GM12878 (cell line): ENCODE data around the gene SCYL1. TPM values are rescaled to one million over a fixed set of nuclear protein-coding genes. Genes with fewer than 3 reads are reported as not detected.

Experiments used
- ATAC-seq: fragments of 200-7000 bp; cut with Tn5 transposase; 3 replicates; pipeline ENCODE4 v1.9.1; 2020; ENCODE audit warnings: mild to moderate bottlenecking, moderate library complexity
- BruUV-seq: library from RNA; stranded (reverse); fragments of 400-500 nt; replicated peaks from 2 replicates; lab custom pipeline; 2021; lab: Mats Ljungman, UMichigan
- CTCF ChIA-PET: fragments of 300-600 bp; sonication (Branson Sonifier 250); formaldehyde crosslinking; extraction: SDS; loops from one replicate; lab custom pipeline; 2021; ENCODE audit warnings: inconsistent platforms; lab: Yijun Ruan, JAX
- POLR2A ChIA-PET: fragments of 350-600 bp; formaldehyde crosslinking; extraction: SDS; loops from one replicate; lab custom pipeline; 2021; ENCODE audit warnings: inconsistent platforms; lab: Charles Lee
- RAD21 ChIA-PET: fragments of 300-600 bp; sonication (Branson Sonifier 250); formaldehyde crosslinking; loops from one replicate; lab custom pipeline; 2023; ENCODE audit warnings: antibody characterized with exemption; ENCODE audit not compliant: unreplicated experiment; lab: Charles Lee
- SMC1A ChIA-PET: fragments of 300-600 bp; sonication (Branson Sonifier 250); formaldehyde crosslinking; loops from one replicate; lab custom pipeline; 2023; ENCODE audit not compliant: unreplicated experiment, uncharacterized antibody; lab: Charles Lee
- DNase-seq: peaks from one replicate; pipeline ENCODE4 v3.0.0-alpha.2; 2011; ENCODE audit warnings: low read depth, low spot score
- FAIRE-seq: peaks from 3 replicates; lab custom pipeline; 2011; peaks lifted over from hg19 to GRCh38; lab: Jason Lieb, UNC
- H2AFZ ChIP-seq: 2 replicates; pipeline ENCODE4 v1.6.0; 2011; ENCODE audit warnings: low read depth, low read length, control low read depth; ENCODE audit not compliant: control insufficient read depth
- H3K27ac ChIP-seq: 2 replicates; pipeline ENCODE4 v1.5.1; 2011; ENCODE audit warnings: control low read depth; ENCODE audit not compliant: control insufficient read depth, insufficient read depth
- H3K27me3 ChIP-seq, 2 experiments: replicated peaks in 1 of 2; 2 replicates each; pipeline versions ENCODE4 v1.6.0 to v1.6.1; 2011; ENCODE audit warnings: low read length in 1 of 2; ENCODE audit not compliant: control insufficient read depth in 2 of 2, insufficient read depth in 2 of 2
- H3K36me3 ChIP-seq, 2 experiments: 2 replicates each; pipeline ENCODE4 v1.5.1; 2011; ENCODE audit warnings: low read length in 1 of 2; ENCODE audit not compliant: control insufficient read depth in 2 of 2, insufficient read depth in 2 of 2
- H3K4me1 ChIP-seq: 2 replicates; pipeline ENCODE4 v1.6.1; 2011; ENCODE audit warnings: mild to moderate bottlenecking, low read length, moderate library complexity, mixed read lengths; ENCODE audit not compliant: control insufficient read depth, insufficient read depth
- H3K4me2 ChIP-seq: 2 replicates; pipeline ENCODE4 v1.6.0; 2011; ENCODE audit warnings: control low read depth; ENCODE audit not compliant: control insufficient read depth, insufficient read depth
- H3K4me3 ChIP-seq: fragments of 200-600 bp; sonication (generic); 2 replicates; pipeline ENCODE4 v1.5.1; 2016
- H3K79me2 ChIP-seq: 2 replicates; pipeline ENCODE4 v1.6.0; 2011; ENCODE audit warnings: low read length; ENCODE audit not compliant: control insufficient read depth, insufficient read depth
- H3K9ac ChIP-seq: 2 replicates; pipeline ENCODE4 v1.8.0; 2011; ENCODE audit warnings: low read length, control low read depth, mixed read lengths; ENCODE audit not compliant: control insufficient read depth, insufficient read depth
- H3K9me3 ChIP-seq: replicated peaks from 3 replicates; pipeline ENCODE4 v1.5.1; 2011; ENCODE audit warnings: mild to moderate bottlenecking, low read length; ENCODE audit not compliant: control insufficient read depth, insufficient read depth
- H4K20me1 ChIP-seq: 2 replicates; pipeline ENCODE4 v1.6.0; 2011; ENCODE audit not compliant: control insufficient read depth, insufficient read depth
- BACH1 ChIP-seq: fragments of 450-650 bp; IDR thresholded peaks from 2 replicates; pipeline ENCODE4 v1.6.1; 2017; ENCODE audit warnings: mild to moderate bottlenecking, borderline replicate concordance
- BCL11A ChIP-seq: IDR thresholded peaks from 2 replicates; pipeline ENCODE4 v1.6.1; 2011; ENCODE audit warnings: low read depth, low read length
- CREM ChIP-seq: IDR thresholded peaks from 2 replicates; pipeline ENCODE4 v1.6.1; 2014; ENCODE audit warnings: antibody characterized with exemption, low read depth
- ESRRA ChIP-seq: IDR thresholded peaks from 2 replicates; pipeline ENCODE4 v1.6.1; 2012; ENCODE audit warnings: mild to moderate bottlenecking, low read length, improper control_type of control experiment
- JUNB ChIP-seq: IDR thresholded peaks from 2 replicates; pipeline ENCODE4 v1.6.1; 2016; ENCODE audit warnings: antibody characterized with exemption, mild to moderate bottlenecking
- KDM1A ChIP-seq: fragments of 200-600 bp; sonication (generic); IDR thresholded peaks from 2 replicates; pipeline ENCODE4 v1.6.1; 2016; ENCODE audit warnings: borderline replicate concordance
- MEF2B ChIP-seq: fragments of 450-650 bp; IDR thresholded peaks from 2 replicates; pipeline ENCODE4 v1.6.1; 2018; ENCODE audit warnings: mild to moderate bottlenecking, moderate library complexity; ENCODE audit not compliant: partially characterized antibody, poor library complexity, severe bottlenecking
- NFYA ChIP-seq: IDR thresholded peaks from 2 replicates; pipeline ENCODE4 v1.6.1; 2011; ENCODE audit warnings: low read depth, mild to moderate bottlenecking, low read length, improper control_type of control experiment, borderline replicate concordance
- POLR2AphosphoS2 ChIP-seq: IDR thresholded peaks from 2 replicates; pipeline ENCODE4 v1.6.1; 2011; ENCODE audit warnings: low read depth, mild to moderate bottlenecking, low read length, improper control_type of control experiment, moderate library complexity
- SMARCA5 ChIP-seq: fragments of 450-650 bp; IDR thresholded peaks from 2 replicates; pipeline ENCODE4 v1.6.1; 2017; ENCODE audit warnings: mild to moderate bottlenecking
- WRNIP1 ChIP-seq: IDR thresholded peaks from 2 replicates; pipeline ENCODE4 v1.6.1; 2011; ENCODE audit warnings: low read depth, low read length, improper control_type of control experiment, borderline replicate concordance
- ZBTB4 ChIP-seq: fragments of 450-650 bp; formaldehyde crosslinking; IDR thresholded peaks from 2 replicates; pipeline ENCODE4 v1.4.0; 2022; ENCODE audit warnings: mild to moderate bottlenecking, moderate library complexity
- WGBS: methylation state at CpG from one replicate; pipeline ENCODE4 v1.1.6; 2016; ENCODE audit warnings: low lambda C conversion rate; ENCODE audit not compliant: insufficient replicate concordance, insufficient coverage; ENCODE audit errors: missing lambda C conversion rate; 5-methylcytosine and 5-hydroxymethylcytosine counted together
- in situ Hi-C: fragments of 300-500 bp; cut with MboI; formaldehyde crosslinking; loops from 9 replicates; pipeline ENCODE4 v1.14.3; 2018; ENCODE audit warnings: mixed read lengths
- intact Hi-C: fragments of 100-400 bp; cut with micrococcal nuclease; formaldehyde crosslinking; loops from one replicate; pipeline ENCODE4 v1.14.2; 2022; ENCODE audit not compliant: unreplicated experiment
- polyA plus RNA-seq, 11 experiments: library from polyadenylated mRNA; depleted of rRNA in 4 of 11; unstranded in 6 of 11; stranded (reverse) in 5 of 11; fragments of >200 nt; fragmentation: Nextera tagmentation in 4 of 11; fragmentation: Illumina TruSeq in 1 of 11; extraction: Ambion mirVana in 4 of 11; extraction: Trizol in 1 of 11; gene quantifications; 1 replicate in 1 of 11; 2 replicates in 10 of 11; pipeline versions ENCODE4 v1.2.1 to v1.2.3, GENCODE V29; 2011 to 2016; ENCODE audit warnings: inconsistent platforms in 2 of 11, missing spikeins in 2 of 11, low read depth in 1 of 11
- total RNA-seq, 4 experiments: library from RNA; depleted of rRNA in 3 of 4; stranded (reverse); fragments of >200 nt in 3 of 4; fragmentation: Illumina TruSeq in 1 of 4; extraction: Trizol in 1 of 4; gene quantifications; 2 replicates each; pipeline versions ENCODE4 v1.2.1 to v1.2.3, GENCODE V29; 2013 to 2021
- TF ChIP-seq, protein P1 (sequence below): IDR thresholded peaks from 2 replicates; pipeline ENCODE4 v1.6.1; 2012; ENCODE audit warnings: low read length, inconsistent platforms
- TF ChIP-seq, protein P2 (sequence below): fragments of 450-650 bp; formaldehyde crosslinking; IDR thresholded peaks from 2 replicates; pipeline ENCODE4 v1.5.0; 2022; ENCODE audit warnings: mild to moderate bottlenecking, missing genetic modification characterization

The SCYL1 gene
- total and polyA plus RNA-seq, 10 of the 15 experiments (the other 5 are each of a cell fraction or from before 2014, with no cell fraction given), result 0.80 to 82.7 (median 51.2) TPM

GRCh38 chr11:65554842-65555430 is 30.1 kb downstream of the SCYL1 start:
- in situ Hi-C loops, result no loop called here
- CTCF ChIA-PET, result interaction anchor here (0.6 to 1.6 kb wide), 2 partner anchors 14 to 822 kb away, joined by 3 to 4 read pairs; no protein-coding TSS in a partner anchor
- Histone ChIP-seq H3K4me1 (0 out of 2 replicates have a peak, but pooled peaks cover 2% of the 10 kb centered on the region), H3K79me2 (no peaks in the 10 kb centered on the region), H3K27ac (no peak overlapping the region), H3K4me2 (no peak overlapping the region), H2AFZ (no peak overlapping the region), H4K20me1 (no peaks in the 10 kb centered on the region), H3K36me3 (no peaks in the 10 kb centered on the region), H3K9ac (no peak overlapping the region), H3K27me3 (no peaks in the 10 kb centered on the region; a peak in 2 of 4 replicates), H3K4me3 (no peak overlapping the region), H3K9me3 (no peaks in the 10 kb centered on the region)
- ATAC-seq (no peak), DNase-seq (no peak), FAIRE-seq (no peak)
- POLR2A ChIA-PET, result interaction anchor here (0.7 kb wide), 1 partner anchor 10 kb away, joined by 3 read pairs; no protein-coding TSS in a partner anchor
- RAD21 ChIA-PET, result no interaction called here
- TF ChIP-seq KDM1A, result no peak
- TF ChIP-seq WRNIP1, result no peak
- no peak for TF ChIP-seq BACH1
- TF ChIP-seq MEF2B, result no peak
- TF ChIP-seq, protein P1, sequence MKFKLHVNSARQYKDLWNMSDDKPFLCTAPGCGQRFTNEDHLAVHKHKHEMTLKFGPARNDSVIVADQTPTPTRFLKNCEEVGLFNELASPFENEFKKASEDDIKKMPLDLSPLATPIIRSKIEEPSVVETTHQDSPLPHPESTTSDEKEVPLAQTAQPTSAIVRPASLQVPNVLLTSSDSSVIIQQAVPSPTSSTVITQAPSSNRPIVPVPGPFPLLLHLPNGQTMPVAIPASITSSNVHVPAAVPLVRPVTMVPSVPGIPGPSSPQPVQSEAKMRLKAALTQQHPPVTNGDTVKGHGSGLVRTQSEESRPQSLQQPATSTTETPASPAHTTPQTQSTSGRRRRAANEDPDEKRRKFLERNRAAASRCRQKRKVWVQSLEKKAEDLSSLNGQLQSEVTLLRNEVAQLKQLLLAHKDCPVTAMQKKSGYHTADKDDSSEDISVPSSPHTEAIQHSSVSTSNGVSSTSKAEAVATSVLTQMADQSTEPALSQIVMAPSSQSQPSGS, result no peak
- TF ChIP-seq JUNB, result no peak
- TF ChIP-seq ESRRA, result no peak
- no peak for TF ChIP-seq POLR2AphosphoS2
- TF ChIP-seq NFYA, result no peak
- no peak for TF ChIP-seq SMARCA5
- TF ChIP-seq, protein P2, sequence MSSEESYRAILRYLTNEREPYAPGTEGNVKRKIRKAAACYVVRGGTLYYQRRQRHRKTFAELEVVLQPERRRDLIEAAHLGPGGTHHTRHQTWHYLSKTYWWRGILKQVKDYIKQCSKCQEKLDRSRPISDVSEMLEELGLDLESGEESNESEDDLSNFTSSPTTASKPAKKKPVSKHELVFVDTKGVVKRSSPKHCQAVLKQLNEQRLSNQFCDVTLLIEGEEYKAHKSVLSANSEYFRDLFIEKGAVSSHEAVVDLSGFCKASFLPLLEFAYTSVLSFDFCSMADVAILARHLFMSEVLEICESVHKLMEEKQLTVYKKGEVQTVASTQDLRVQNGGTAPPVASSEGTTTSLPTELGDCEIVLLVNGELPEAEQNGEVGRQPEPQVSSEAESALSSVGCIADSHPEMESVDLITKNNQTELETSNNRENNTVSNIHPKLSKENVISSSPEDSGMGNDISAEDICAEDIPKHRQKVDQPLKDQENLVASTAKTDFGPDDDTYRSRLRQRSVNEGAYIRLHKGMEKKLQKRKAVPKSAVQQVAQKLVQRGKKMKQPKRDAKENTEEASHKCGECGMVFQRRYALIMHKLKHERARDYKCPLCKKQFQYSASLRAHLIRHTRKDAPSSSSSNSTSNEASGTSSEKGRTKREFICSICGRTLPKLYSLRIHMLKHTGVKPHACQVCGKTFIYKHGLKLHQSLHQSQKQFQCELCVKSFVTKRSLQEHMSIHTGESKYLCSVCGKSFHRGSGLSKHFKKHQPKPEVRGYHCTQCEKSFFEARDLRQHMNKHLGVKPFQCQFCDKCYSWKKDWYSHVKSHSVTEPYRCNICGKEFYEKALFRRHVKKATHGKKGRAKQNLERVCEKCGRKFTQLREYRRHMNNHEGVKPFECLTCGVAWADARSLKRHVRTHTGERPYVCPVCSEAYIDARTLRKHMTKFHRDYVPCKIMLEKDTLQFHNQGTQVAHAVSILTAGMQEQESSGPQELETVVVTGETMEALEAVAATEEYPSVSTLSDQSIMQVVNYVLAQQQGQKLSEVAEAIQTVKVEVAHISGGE (CRISPR knock-in tag), result no peak
- no peak for TF ChIP-seq CREM
- TF ChIP-seq BCL11A, result no peak
- no peak for TF ChIP-seq ZBTB4 (CRISPR knock-in tag)
- SMC1A ChIA-PET, result interaction anchor here (0.9 to 1.1 kb wide), 2 partner anchors 11 to 18 kb away, joined by 3 read pairs; no protein-coding TSS in a partner anchor
- intact Hi-C loops, result no loop called here
- WGBS, result 72% methylated on average over 4 of the region's 4 CpGs
- BruUV-seq, result no TSS peak
